ENCODE measurements around the gene CNP. TPM values are rescaled to one million over a fixed set of nuclear protein-coding genes. Genes with fewer than 3 reads are reported as not detected.

The CNP gene
- total RNA-seq, 6 experiments from 2014 or later, result 30.1 to 42.7 (median 33.0) TPM

DNA sequence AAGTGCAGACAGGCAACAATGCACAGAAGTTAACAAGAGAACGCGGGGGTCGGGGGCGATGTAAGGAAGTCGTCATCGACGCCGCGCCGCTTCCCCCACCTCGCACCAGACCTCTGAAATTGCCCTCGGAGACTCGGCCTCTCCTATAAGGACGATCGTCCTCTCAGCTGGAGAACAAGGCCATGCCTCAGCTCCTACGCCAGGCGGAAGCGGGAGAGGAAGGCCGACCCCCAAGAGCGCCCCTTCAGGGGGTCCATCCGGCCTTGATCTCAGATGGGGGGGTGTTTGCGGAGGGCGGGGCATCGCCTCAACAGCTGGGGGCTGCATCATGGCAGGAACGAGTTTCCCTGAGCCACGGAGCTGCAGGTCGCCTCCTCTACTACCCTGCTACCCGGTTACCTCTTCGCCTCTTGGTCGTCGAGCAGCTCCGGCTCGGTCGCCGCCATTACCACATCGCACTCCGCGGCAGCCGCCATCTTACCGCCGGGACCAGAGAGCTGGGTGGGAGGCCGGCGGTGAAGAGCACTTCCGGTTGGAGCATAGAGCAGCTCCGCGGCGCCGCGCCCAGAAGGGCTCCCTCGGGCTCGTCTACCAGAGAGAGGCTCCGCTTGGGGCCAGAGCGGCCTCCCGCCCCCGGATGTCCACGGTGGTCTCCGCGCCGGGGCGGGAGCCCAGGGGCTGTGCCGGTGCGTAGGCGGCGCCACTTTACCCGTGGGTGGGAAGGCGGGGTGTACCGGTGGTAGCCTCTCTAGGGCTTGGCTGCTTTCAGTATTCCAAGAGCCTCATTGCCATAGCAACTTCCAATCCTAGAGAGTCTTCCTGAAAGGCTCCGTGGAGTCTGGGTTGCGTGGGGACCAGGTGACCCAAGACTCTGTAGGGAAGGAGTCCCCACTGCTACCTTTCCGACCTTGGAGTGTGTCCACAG is 50.6 kb downstream of the CNP start, which contains the start of gene DNAJC7:
DNAJC7 (minus strand) TSS at position 499 of the 925 bp plus-strand sequence; CDS start at position 476, 23 bp downstream.
- peak within 1 kb of the TSS; percentile 88 to 99 (median 99) for H3K4me3 ChIP-seq
- TF ChIP-seq POLR2A (IDR thresholded peaks at IDR 0.05), result peak; percentile 74
- TF ChIP-seq, protein P1, sequence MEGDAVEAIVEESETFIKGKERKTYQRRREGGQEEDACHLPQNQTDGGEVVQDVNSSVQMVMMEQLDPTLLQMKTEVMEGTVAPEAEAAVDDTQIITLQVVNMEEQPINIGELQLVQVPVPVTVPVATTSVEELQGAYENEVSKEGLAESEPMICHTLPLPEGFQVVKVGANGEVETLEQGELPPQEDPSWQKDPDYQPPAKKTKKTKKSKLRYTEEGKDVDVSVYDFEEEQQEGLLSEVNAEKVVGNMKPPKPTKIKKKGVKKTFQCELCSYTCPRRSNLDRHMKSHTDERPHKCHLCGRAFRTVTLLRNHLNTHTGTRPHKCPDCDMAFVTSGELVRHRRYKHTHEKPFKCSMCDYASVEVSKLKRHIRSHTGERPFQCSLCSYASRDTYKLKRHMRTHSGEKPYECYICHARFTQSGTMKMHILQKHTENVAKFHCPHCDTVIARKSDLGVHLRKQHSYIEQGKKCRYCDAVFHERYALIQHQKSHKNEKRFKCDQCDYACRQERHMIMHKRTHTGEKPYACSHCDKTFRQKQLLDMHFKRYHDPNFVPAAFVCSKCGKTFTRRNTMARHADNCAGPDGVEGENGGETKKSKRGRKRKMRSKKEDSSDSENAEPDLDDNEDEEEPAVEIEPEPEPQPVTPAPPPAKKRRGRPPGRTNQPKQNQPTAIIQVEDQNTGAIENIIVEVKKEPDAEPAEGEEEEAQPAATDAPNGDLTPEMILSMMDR (IDR thresholded peaks at IDR 0.05), result no peak
- no peaks in the 10 kb centered on the region for H3K27me3 ChIP-seq
- ATAC-seq, result peak; percentile 92 to 95 (median 93)
- peak; percentile 92 to 95 (median 92) for DNase-seq
- peak within 1 kb of the TSS; percentile 85 to 93 (median 90) for H3K27ac ChIP-seq
- 0% methylated on average over 8 of the region's 70 CpGs for WGBS (ENCODE audit: insufficient coverage, low coverage, low lambda C conversion rate, missing lambda C conversion rate)
- no peaks in the 10 kb centered on the region for H3K9me3 ChIP-seq
- intact Hi-C loops (cut with DNase I), result no loop called here
- peaks cover 0 to 1% (median 0%) of the 10 kb centered on the region in 4 donors for H3K36me3 ChIP-seq
- peaks cover 0 to 39% (median 8%) of the 10 kb centered on the region in 4 donors for H3K4me1 ChIP-seq

DNA sequence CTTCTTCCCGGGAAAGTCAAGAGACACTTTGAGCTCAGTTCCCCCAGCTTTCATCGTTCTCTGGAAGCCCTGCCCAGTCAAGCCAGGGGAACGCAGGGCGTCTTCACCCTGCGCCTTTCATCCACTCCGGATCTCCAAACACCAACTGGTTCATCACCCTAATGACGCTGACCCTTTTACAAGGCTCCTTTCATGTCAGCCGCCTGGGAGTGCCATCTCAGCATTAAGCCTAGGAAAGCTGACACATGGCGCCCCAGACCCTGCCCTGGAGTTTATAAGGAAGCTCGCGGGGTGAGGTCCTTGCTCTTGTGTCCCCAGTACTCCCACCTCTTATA is 51.2 kb downstream of the CNP start:
- H3K4me1 ChIP-seq, result peaks cover 0 to 43% (median 8%) of the 10 kb centered on the region in 4 donors
- no peak for ATAC-seq
- WGBS (ENCODE audit: insufficient coverage, low coverage, low lambda C conversion rate, missing lambda C conversion rate), result 6% methylated on average over 10 of the region's 11 CpGs

DNA sequence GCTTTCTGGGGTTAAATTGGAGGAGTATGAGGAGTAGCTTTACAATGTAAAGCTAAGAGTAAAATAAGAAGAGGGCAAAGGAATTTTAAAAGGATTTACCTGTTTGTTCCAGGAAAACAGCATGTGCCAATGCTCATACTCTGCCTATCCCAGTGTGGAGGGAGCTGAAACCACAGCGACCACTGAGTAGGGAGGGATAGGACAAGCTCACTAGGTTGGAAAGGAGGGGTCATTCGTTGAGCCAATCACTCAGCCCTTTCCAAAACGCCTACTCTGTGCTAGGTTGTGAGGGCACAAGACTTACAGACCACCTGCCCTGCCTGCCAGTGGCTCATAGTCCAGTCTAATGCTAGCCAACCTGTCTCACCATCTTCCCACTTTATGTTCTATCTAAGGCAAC is 51.7 kb downstream of the CNP start:
- TF ChIP-seq POLR2A (IDR thresholded peaks at IDR 0.05), result no peak
- intact Hi-C loops (cut with DNase I), result no loop called here
- Histone ChIP-seq H3K36me3 (peaks cover 0 to 8% (median 4%) of the 10 kb centered on the region in 4 donors), H3K9me3 (no peaks in the 10 kb centered on the region), H3K27ac (no peak overlapping the region), H3K27me3 (no peaks in the 10 kb centered on the region), H3K4me3 (no peak overlapping the region), H3K4me1 (peaks cover 0 to 48% (median 10%) of the 10 kb centered on the region in 4 donors)
- ATAC-seq (no peak), DNase-seq (no peak)
- WGBS (ENCODE audit: insufficient coverage, low coverage, low lambda C conversion rate, missing lambda C conversion rate), result no CpG with 5 or more reads among the region's 3 CpGs

More for the DNA sequence above, 51.2 kb downstream of the CNP start:
- Histone ChIP-seq H3K9me3 (no peaks in the 10 kb centered on the region), H3K27ac (peak overlapping the region; percentile 85 to 93 (median 90)), H3K36me3 (peaks cover 0 to 8% (median 3%) of the 10 kb centered on the region in 4 donors), H3K4me3 (peak overlapping the region; percentile 88 to 99 (median 99)), H3K27me3 (no peaks in the 10 kb centered on the region)
- no peak for DNase-seq
- intact Hi-C loops (cut with DNase I), result no loop called here
- TF ChIP-seq POLR2A (IDR thresholded peaks at IDR 0.05), result no peak
- TF ChIP-seq, protein P1 (IDR thresholded peaks at IDR 0.05), result no peak

DNA sequence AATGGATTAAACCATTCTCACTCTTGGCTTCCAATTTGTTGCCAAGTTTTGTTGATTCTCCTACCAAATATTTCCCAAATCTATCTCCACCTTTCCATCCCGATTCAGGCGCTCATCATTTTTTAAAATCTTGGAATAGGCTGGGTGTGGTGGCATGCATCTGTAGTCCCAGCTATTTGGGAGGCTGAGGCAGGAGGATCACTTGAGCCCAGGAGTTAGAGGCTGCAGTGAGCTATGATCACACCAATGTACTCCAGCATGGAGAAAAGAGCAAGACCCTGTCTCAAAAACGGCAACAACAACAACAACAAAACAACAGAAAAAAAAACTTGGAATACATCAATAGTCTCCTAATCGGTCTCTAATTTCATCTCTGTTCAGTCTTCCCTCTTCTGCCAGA is 52.4 kb downstream of the CNP start:
- Histone ChIP-seq H3K27me3 (no peaks in the 10 kb centered on the region), H3K36me3 (peaks cover 0 to 8% (median 4%) of the 10 kb centered on the region in 4 donors), H3K4me3 (no peak overlapping the region), H3K4me1 (peaks cover 0 to 55% (median 14%) of the 10 kb centered on the region in 4 donors), H3K27ac (no peak overlapping the region), H3K9me3 (no peaks in the 10 kb centered on the region)
- ATAC-seq, result no peak
- intact Hi-C loops (cut with DNase I), result no loop called here
- TF ChIP-seq, protein P1 (IDR thresholded peaks at IDR 0.05), result no peak
- TF ChIP-seq POLR2A (IDR thresholded peaks at IDR 0.05), result no peak
- WGBS (ENCODE audit: insufficient coverage, low coverage, low lambda C conversion rate, missing lambda C conversion rate), result 85% methylated on average over 4 of the region's 4 CpGs
- no peak for DNase-seq
